Fibroblast of lung (primary cell): Measurements from ENCODE around the gene TMEM239.
A peak's percentile ranks its signal among the peaks of the same experiment; 100 is the strongest.

Experiments used
- CTCF ChIP-seq, 2 donors: IDR thresholded peaks in 1 of 2; conservative IDR thresholded peaks in 1 of 2; 1 replicate in 1 of 2; 2 replicates in 1 of 2; pipeline ENCODE4 v1.5.1; 2011 to 2012; ENCODE audit warnings: low read length in 2 of 2, control low read depth in 1 of 2, inconsistent platforms in 1 of 2, low read depth in 1 of 2, mild to moderate bottlenecking in 1 of 2
- EZH2 ChIP-seq: IDR thresholded peaks from 2 replicates; pipeline ENCODE4 v1.5.1; 2012; ENCODE audit warnings: low read length, control low read depth, mild to moderate bottlenecking; ENCODE audit errors: missing control alignments

- peak; percentile 46 for TF ChIP-seq EZH2
- TF ChIP-seq CTCF (conservative IDR thresholded peaks at IDR 0.05 in 1 of 2, IDR thresholded peaks at IDR 0.05 in 1 of 2; ENCODE audit: low read depth in 1 of 2, low read length in 2 of 2): no peak
Measured at GRCh38 chr20:2805689-2806350, 10.3 kb upstream of the TMEM239 start.
